Putamen (tissue), 1 donor: ENCODE results near the gene MYF6.

ENCODE experiments used
- DNase-seq: peaks from one replicate; pipeline ENCODE4 v3.0.0-alpha.2; 2016; ENCODE audit warnings: low spot score

The MYF6 gene

GRCh38 chr12:80707830-80708258 lies 410 bp downstream of the MYF6 start:
- DNase-seq: no peak

GRCh38 chr12:80708259-80708974 lies 983 bp downstream of the MYF6 start:
- DNase-seq: no peak

DNA sequence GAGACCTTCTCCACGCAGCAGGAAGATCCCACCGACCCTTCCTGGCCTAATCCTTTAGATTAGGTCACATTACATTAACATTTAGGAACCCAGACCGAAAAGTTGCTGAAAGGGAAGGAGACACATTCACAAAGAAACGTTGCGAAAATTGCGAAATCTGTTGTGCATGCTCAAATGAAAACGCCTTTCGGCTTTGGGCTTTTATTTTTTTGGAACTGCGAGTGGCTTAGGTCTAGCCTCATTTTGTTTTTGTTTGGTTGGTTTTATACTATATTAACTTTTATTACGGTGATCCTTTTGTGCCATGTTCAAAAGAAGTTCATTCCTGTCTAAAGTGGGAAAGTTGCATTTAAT lies 1.5 kb downstream of the MYF6 start:
- DNase-seq: no peak

DNA sequence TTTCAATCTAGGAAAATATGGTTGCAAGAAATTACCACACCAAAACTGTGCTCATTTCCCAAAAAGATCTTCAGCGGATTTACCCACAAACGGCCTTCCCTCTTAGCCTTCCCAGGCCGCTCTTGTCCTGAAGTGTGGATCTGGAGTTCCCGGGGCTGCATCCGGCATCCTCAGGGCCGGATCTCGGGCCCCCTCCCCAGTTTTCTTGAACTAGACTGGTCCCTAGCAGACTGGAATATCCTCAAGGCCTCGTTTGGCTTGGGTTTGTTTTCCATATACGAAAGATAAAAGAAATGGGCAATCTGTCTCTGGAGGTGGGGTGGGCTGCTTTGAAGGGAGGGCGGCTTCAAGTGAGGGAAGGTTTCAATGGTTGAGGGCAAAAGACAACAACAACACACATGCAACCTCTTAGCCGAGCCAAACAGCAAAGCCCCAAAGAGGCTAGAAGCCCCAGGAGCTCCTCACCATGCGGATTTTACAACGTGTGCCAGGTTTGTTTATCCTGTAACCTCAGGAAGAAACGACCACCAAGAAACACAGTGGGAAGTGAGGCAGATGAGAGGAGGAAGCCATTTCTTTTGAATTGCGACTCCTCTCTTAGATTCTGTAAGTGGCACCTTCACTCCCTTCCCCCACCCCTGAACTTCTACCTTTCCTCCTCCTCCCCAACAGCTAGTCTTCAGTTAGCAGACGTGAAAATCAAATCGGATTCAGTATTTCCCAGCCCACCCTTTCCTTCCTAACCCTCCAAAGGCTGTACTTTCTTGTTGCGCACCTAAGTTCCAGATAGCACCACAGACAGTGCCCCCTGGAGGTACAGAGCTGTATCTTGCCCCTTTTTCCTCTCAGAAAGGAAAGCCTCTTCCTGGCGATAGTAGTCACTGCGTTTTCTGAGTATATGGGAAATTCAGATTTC lies 2.6 kb downstream of the MYF6 start:
- DNase-seq: no peak

GRCh38 chr12:80710727-80711449 lies 3.5 kb downstream of the MYF6 start:
- no peak for DNase-seq

GRCh38 chr12:80711866-80712265 lies 4.4 kb downstream of the MYF6 start:
- DNase-seq: no peak

DNA sequence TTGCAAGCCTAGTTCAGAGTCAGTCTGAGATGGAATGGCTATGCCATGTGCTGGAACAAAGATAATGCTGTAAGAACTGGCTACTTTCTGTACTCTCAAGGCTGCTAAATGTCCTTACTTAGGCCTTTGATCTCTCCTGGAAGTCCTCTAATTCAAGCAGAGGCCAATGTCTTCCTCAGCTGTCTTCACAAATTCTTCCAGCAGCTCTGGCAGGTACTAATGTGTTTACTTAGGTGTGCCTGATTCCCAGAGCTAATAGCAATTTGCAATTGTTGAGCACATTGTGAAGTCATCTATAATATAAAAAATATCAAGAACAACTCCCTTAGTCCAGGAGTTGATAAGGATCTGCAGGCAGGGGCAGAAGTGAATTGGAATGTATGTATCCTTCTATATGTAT lies 5.4 kb downstream of the MYF6 start:
- DNase-seq: no peak

GRCh38 chr12:80713419-80713818 lies 6.0 kb downstream of the MYF6 start:
- no peak for DNase-seq

DNA sequence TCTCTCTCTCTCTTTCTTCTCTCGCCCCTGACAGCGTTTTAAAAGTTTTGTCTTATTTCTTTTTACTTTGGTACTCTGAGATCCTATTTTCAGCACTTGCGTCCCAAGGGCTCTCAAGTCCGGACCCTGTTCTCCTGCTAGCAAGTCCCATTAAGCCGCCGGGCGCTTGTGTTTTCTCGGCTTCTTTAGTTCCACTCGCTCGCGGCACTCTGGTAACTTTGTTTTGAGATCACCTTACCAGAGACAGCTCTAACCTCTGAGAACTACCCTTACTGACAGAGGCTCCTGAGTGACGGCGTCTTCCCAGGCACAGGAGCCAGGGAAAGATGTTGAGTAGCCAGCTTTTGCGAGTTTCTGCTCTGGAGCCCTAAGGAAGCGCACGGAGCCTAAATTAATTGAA lies 6.6 kb downstream of the MYF6 start:
- DNase-seq: no peak

- DNase-seq: no peak
These were observed 7.4 kb downstream of the MYF6 start for GRCh38 chr12:80714846-80715245.

DNA sequence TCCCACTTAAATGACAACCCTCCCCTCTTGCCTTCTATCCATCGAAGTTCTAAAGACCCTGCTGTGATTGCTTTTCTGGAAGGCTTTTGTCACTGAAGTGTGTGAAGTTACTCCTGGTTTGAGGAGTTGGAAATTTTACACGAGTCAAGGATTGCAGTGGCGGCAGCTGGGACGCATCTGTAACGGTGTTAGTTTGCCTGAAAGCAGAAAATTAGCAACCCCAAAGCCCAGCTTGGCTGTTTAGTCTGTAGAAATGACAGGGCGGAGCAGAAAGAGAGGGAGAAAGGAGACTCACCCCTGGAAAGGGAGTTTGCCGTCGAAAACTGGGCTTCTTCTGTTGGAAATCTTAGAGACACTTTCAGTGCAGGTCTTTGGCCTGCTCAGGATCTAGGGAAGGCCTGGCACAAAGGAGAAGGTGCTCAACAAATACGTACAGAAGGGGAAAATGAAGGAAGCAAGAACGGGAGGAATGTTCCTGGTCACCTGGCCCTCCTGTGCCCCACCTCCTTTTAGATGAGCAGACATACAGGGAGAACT lies 8.3 kb downstream of the MYF6 start:
- DNase-seq: no peak

- no peak for DNase-seq
These were observed 9.4 kb downstream of the MYF6 start, which contains the start of gene MYF5 for GRCh38 chr12:80716696-80717469. Gene MYF5, plus strand, starts transcription at chr12:80716912. Its CDS starts 152 bp downstream, at chr12:80717064.

DNA sequence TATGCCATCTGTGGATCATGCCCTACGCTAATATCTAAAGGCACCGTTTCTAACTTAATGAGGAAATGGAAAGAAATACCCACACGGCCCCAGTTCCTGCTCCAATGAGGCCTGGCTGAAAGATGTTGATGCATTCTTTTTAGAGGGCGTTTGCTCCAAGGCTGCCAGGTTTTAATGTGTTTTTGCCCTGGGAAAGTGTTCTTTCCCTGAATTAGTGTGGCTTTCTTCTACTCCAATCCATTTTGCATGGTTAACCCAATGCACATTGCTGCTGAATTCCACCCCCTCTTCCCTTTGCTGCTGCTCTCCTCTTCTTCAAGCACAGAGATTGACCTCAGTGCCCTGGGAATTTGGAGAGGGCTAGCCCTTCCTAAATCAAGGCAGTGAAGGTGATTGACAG lies 10.4 kb downstream of the MYF6 start:
- no peak for DNase-seq

GRCh38 chr12:80720516-80720915 lies 13.1 kb downstream of the MYF6 start:
- no peak for DNase-seq

DNA sequence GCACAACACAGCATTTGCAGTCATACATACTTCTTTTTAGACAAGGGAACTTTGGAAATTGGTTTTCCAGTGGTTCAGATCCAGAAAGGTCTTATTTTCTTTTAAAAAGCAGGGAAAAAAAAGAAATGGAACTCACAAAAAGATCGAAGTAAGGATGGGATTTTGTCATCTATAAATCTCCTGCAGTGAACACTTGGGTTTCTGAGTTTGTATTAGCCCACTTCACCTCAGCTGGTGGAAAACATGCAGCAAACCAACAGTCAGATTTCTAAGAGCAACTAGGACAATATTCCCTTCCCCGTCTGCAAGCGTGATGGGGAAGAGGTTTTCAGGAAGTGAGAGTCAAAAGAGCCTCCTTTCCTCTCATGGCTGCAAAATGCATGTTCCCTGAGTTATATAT lies 13.9 kb downstream of the MYF6 start:
- DNase-seq: no peak

DNA sequence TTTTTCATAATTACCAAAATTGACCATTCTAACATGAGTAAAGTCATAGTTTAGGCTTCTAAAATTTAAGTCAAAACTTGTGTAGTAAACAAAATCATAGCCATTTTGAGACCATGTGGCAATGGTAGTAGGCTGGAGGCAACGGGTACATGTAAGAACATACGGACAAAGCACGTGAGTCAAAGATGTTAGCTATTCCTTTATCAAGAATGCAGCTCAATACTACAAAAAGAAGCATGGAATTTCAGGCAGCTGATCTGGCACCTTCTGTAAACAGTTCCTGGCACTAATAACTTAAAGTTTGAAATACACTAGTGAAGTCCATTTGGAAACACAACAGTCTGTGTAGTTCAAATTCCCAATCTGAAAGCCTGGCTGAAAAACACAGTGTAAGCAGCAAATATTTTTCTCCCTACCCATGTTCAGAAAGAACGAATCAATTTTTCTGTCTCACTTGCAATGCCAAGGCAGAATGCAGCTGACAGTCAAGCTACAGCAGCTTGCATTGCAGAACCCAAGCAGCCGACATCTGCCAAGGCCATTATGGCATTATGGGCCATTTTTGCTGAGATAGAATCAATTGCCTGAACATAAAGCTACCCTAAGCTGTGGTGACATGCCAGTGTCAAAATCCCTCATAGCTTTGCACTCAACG lies 38.5 kb downstream of the MYF6 start:
- DNase-seq: no peak

DNA sequence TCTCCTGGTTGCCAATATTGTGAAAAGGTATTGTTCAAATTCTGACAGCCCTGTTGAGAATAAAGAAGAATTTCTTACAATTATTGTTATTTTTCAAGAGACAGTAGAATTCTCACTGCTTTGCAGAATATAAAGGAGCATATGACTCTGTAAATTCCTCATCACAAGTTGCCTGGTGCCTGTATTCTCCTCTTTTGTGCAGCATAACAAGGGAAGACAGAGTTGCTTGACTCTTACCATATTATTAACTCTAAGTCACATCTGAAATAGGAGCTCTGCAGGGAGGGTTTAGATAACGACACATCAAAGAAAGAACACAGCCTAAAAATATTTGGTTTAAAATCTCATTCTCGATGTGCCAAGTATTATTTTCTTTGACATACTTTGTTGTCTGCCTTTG lies 40.4 kb downstream of the MYF6 start:
- no peak for DNase-seq

DNA sequence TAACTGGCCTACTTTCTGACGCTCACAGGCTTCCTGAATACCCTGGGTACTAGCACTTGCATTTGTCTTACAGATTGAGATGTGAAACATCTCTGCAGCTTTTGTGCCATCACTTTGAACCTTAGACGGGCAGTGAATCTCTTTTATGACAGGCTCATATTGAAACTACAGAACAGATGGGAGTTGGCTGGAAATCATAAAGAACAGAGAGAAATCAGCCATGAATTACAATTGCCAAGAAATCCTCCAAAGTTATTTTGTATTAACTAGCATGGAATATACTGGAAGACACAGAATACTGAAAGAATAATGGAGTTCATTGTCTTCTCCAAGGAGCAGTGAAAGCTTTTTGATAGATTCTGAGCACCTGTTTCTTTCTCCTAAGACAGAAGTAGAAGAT lies 42.0 kb downstream of the MYF6 start:
- no peak for DNase-seq

- no peak for DNase-seq
These were observed 45.0 kb downstream of the MYF6 start for GRCh38 chr12:80752464-80752863.

DNA sequence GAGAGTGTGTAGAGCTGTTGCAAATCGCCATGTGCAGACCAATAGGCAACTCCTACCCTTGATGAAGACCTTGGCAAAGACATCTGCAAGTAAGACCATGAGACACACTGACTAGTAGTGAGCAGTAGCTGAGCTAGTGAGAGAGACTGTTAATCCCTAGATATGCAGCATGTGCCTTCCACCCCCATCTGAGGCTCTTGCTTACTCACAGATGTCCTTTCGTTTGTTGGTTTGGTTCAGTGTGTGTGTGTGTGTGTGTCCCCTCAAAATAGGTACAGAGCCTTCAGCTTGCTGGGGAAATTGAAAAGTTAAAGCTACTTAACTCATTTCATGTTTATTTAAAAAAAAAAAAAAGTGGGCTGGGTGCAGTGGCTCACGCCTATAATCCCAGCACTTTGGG lies 46.8 kb downstream of the MYF6 start:
- DNase-seq: no peak

- DNase-seq: no peak
These were observed 49.4 kb downstream of the MYF6 start for GRCh38 chr12:80756875-80757274.
